Neutrophil (primary cell): ENCODE results near the gene ATP6V1D.

Source experiments
- H3K27ac ChIP-seq: fragments of 200-600 bp; sonication (generic); 2 replicates; pipeline ENCODE4 v1.5.1; 2016; ENCODE audit warnings: mild to moderate bottlenecking, moderate library complexity
- H3K27me3 ChIP-seq: fragments of 200-600 bp; sonication (generic); 2 replicates; pipeline ENCODE4 v1.6.0; 2016; ENCODE audit warnings: mild to moderate bottlenecking
- H3K36me3 ChIP-seq: fragments of 200-600 bp; sonication (generic); 2 replicates; pipeline ENCODE4 v1.5.1; 2017
- H3K4me1 ChIP-seq, 2 experiments: fragments of 200-600 bp in 1 of 2; sonication (generic) in 1 of 2; 1 replicate in 1 of 2; 2 replicates in 1 of 2; pipeline versions ENCODE4 v1.5.1 to v1.6.1; 2013 to 2016; ENCODE audit warnings: low read depth in 1 of 2, low read length in 1 of 2, mild to moderate bottlenecking in 1 of 2, moderate library complexity in 1 of 2; ENCODE audit not compliant: control insufficient read depth in 1 of 2, insufficient read depth in 1 of 2
- H3K4me3 ChIP-seq, 2 experiments: fragments of 200-600 bp in 1 of 2; sonication (generic) in 1 of 2; 1 replicate in 1 of 2; 2 replicates in 1 of 2; pipeline ENCODE4 v1.5.1; 2013 to 2016; ENCODE audit warnings: low read depth in 1 of 2, low read length in 1 of 2, mild to moderate bottlenecking in 1 of 2, moderate library complexity in 1 of 2
- H3K9me3 ChIP-seq: fragments of 200-600 bp; sonication (generic); 2 replicates; pipeline ENCODE4 v1.5.1; 2016
- TF ChIP-seq, protein P1 (sequence below): fragments of 200-600 bp; sonication (generic); IDR thresholded peaks from 2 replicates; pipeline ENCODE4 v1.5.1; 2016; ENCODE audit warnings: antibody characterized with exemption

The ATP6V1D gene

GRCh38 chr14:67395876-67396189 lies 36.2 kb upstream of the ATP6V1D start:
- H3K4me3 ChIP-seq: no peak overlapping the region
- H3K4me1 ChIP-seq: no peaks in the 10 kb centered on the region
- H3K27me3 ChIP-seq: peaks cover 20% of the 10 kb centered on the region
- no peaks in the 10 kb centered on the region for H3K9me3 ChIP-seq
- TF ChIP-seq, protein P1, sequence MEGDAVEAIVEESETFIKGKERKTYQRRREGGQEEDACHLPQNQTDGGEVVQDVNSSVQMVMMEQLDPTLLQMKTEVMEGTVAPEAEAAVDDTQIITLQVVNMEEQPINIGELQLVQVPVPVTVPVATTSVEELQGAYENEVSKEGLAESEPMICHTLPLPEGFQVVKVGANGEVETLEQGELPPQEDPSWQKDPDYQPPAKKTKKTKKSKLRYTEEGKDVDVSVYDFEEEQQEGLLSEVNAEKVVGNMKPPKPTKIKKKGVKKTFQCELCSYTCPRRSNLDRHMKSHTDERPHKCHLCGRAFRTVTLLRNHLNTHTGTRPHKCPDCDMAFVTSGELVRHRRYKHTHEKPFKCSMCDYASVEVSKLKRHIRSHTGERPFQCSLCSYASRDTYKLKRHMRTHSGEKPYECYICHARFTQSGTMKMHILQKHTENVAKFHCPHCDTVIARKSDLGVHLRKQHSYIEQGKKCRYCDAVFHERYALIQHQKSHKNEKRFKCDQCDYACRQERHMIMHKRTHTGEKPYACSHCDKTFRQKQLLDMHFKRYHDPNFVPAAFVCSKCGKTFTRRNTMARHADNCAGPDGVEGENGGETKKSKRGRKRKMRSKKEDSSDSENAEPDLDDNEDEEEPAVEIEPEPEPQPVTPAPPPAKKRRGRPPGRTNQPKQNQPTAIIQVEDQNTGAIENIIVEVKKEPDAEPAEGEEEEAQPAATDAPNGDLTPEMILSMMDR: no peak
- no peaks in the 10 kb centered on the region for H3K36me3 ChIP-seq
- no peak overlapping the region for H3K27ac ChIP-seq

DNA sequence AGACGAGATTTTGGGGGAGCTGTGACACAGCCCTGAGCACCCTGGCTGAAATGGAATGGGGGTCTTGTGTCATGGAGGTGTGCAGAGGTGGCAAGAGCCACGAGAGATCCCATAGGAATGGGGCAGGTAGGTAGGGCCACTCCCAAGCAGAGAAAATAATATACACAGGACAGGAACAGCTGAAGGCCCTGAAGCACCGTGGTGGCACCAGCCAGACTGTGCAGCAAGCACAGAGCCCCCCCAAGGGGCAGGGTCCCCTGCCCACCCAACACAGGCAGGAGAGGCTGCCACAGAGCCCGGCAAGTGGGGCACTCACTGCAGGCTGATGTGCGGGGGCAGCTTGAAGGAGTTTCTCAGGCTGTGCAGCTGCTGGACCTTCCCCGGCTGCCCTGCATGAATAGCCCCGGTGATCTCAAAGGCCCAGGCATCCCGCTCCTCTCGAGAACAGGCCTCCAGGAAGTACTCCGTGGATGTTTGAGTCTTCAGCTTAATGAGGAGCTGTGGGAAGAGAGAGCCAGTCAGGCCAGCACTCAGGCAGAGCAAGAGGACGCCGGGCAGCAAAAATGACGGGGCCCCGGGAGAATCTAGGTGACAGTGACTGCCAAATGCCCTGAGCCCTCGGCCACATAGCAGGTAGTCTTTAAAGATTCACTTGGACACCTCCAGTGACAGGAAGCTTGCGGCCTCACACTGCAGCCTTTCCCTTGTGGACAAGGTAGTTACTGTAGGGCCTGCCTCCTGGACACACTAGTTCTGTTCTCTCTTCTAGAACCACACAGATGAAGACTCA lies 35.7 kb upstream of the ATP6V1D start:
- peaks cover 0 to under 1% of the 10 kb centered on the region in 2 experiments for H3K4me1 ChIP-seq
- no peaks in the 10 kb centered on the region for H3K9me3 ChIP-seq
- H3K27ac ChIP-seq: no peak overlapping the region
- no peak overlapping the region for H3K4me3 ChIP-seq
- peaks cover 18% of the 10 kb centered on the region for H3K27me3 ChIP-seq
- TF ChIP-seq, protein P1: no peak
- no peaks in the 10 kb centered on the region for H3K36me3 ChIP-seq

GRCh38 chr14:67393689-67394088 lies 34.1 kb upstream of the ATP6V1D start:
- no peaks in the 10 kb centered on the region for H3K36me3 ChIP-seq
- TF ChIP-seq, protein P1: no peak

DNA sequence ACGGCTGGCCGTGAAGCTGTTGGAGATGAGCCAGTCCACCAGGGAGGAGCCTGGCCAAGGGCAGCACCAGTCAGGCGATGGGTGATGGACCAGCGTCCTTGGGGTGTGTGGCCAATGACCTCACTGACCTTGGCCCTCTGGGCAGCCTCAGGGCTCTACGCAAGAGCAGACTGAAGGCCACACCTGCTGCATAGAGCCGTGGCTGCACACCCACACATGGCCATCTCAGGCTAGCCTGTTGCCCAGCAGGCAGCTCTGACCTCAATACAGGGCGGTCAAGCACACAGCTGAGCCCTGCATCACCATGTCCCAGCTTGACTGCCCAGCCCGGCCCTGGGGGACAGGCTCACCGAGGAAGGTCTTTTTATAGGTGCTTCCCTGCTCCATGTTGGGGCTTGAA lies 33.2 kb upstream of the ATP6V1D start:
- Histone ChIP-seq H3K27ac (no peak overlapping the region), H3K9me3 (no peaks in the 10 kb centered on the region), H3K27me3 (no peaks in the 10 kb centered on the region), H3K36me3 (no peaks in the 10 kb centered on the region), H3K4me1 (peaks cover 11 to 15% of the 10 kb centered on the region in 2 experiments), H3K4me3 (no peak overlapping the region)
- TF ChIP-seq, protein P1: no peak

More at GRCh38 chr14:67393689-67394088, 34.1 kb upstream of the ATP6V1D start:
- no peak overlapping the region for H3K4me3 ChIP-seq
- peaks cover 11 to 15% of the 10 kb centered on the region in 2 experiments for H3K4me1 ChIP-seq
- H3K27ac ChIP-seq: no peak overlapping the region
- H3K27me3 ChIP-seq: peaks cover 5% of the 10 kb centered on the region
- H3K9me3 ChIP-seq: no peaks in the 10 kb centered on the region

- TF ChIP-seq, protein P1: no peak
- no peak overlapping the region for H3K27ac ChIP-seq
- H3K9me3 ChIP-seq: no peaks in the 10 kb centered on the region
- H3K36me3 ChIP-seq: no peaks in the 10 kb centered on the region
- H3K27me3 ChIP-seq: no peaks in the 10 kb centered on the region
- H3K4me3 ChIP-seq: no peak overlapping the region
- H3K4me1 ChIP-seq: peaks cover 11 to 18% of the 10 kb centered on the region in 2 experiments
Measured at GRCh38 chr14:67392123-67392522, 32.5 kb upstream of the ATP6V1D start.
